Neural crest cell (in vitro differentiated cells): ENCODE measurements around the gene TNXB. TPM values are rescaled to one million over a fixed set of nuclear protein-coding genes. Genes with fewer than 3 reads are reported as not detected.
"Not testable (repeated sequence)": the region's sequence is repeated elsewhere in the genome, so short reads cannot be mapped to it uniquely, and the experiment has no call there.

ENCODE experiments used
- DNase-seq: peaks from one replicate; pipeline ENCODE4 v3.0.0; 2021; ENCODE audit warnings: low read depth, mixed read lengths, low spot score
- H3K27ac Mint-ChIP-seq: one replicate; pipeline ENCODE4 v1.8.0; 2021; ENCODE audit warnings: mild to moderate bottlenecking, mixed read lengths; ENCODE audit not compliant: unreplicated experiment
- H3K27me3 Mint-ChIP-seq: 2 replicates; pipeline ENCODE4 v1.8.0; 2021; ENCODE audit warnings: low read depth, mild to moderate bottlenecking, mixed read lengths
- H3K36me3 Mint-ChIP-seq: 2 replicates; pipeline ENCODE4 v1.8.0; 2021; ENCODE audit warnings: low read depth, mild to moderate bottlenecking, mixed read lengths
- H3K4me1 Mint-ChIP-seq: 2 replicates; pipeline ENCODE4 v1.8.0; 2021; ENCODE audit warnings: mixed read lengths
- H3K4me3 Mint-ChIP-seq: one replicate; pipeline ENCODE4 v1.8.0; 2021; ENCODE audit warnings: mild to moderate bottlenecking, mixed read lengths
- H3K9me3 Mint-ChIP-seq: 2 replicates; pipeline ENCODE4 v1.8.0; 2021; ENCODE audit warnings: mixed read lengths
- CTCF ChIP-seq: fragments of 200-600 bp; sonication (generic); conservative IDR thresholded peaks from 2 replicates; pipeline ENCODE4 v1.5.0; 2021; ENCODE audit warnings: antibody characterized with exemption, mild to moderate bottlenecking
- total RNA-seq: library from RNA; stranded (reverse); gene quantifications from 2 replicates; pipeline ENCODE4 v1.2.1, GENCODE V29; 2021

TNXB gene
- total RNA-seq, 1 donor from 2014 or later: 6.6 TPM

- peaks cover 19% of the 10 kb centered on the region for H3K4me1 Mint-ChIP-seq
Measured at GRCh38 chr6:32146287-32146686, 37.1 kb upstream of the TNXB start.

GRCh38 chr6:32144238-32144637 is 35.1 kb upstream of the TNXB start:
- H3K9me3 Mint-ChIP-seq, H3K27ac Mint-ChIP-seq, H3K27me3 Mint-ChIP-seq, H3K36me3 Mint-ChIP-seq, H3K4me3 Mint-ChIP-seq, DNase-seq: not testable (repeated sequence)
- peaks cover 14% of the 10 kb centered on the region for H3K4me1 Mint-ChIP-seq

More at GRCh38 chr6:32146287-32146686, 37.1 kb upstream of the TNXB start:
- Mint-ChIP-seq H3K27ac (no peak overlapping the region), H3K4me3 (no peak overlapping the region), H3K9me3 (no peaks in the 10 kb centered on the region), H3K36me3 (peaks cover 3% of the 10 kb centered on the region), H3K27me3 (no peaks in the 10 kb centered on the region)
- DNase-seq: no peak
- no peak for TF ChIP-seq CTCF

- TF ChIP-seq CTCF: no peak
Measured at GRCh38 chr6:32140420-32141046, 31.4 kb upstream of the TNXB start.

GRCh38 chr6:32139590-32139989 is 30.5 kb upstream of the TNXB start:
- no peak for TF ChIP-seq CTCF
- H3K27me3 Mint-ChIP-seq: peaks cover 4% of the 10 kb centered on the region
- no peak overlapping the region for H3K4me3 Mint-ChIP-seq
- no peak for DNase-seq
- no peaks in the 10 kb centered on the region for H3K36me3 Mint-ChIP-seq
- no peaks in the 10 kb centered on the region for H3K4me1 Mint-ChIP-seq
- H3K9me3 Mint-ChIP-seq: no peaks in the 10 kb centered on the region
- no peak overlapping the region for H3K27ac Mint-ChIP-seq

More at GRCh38 chr6:32140420-32141046, 31.4 kb upstream of the TNXB start:
- DNase-seq: no peak
- no peak overlapping the region for H3K4me3 Mint-ChIP-seq
- H3K27me3 Mint-ChIP-seq: peaks cover under 1% of the 10 kb centered on the region
- H3K4me1 Mint-ChIP-seq: no peaks in the 10 kb centered on the region
- no peaks in the 10 kb centered on the region for H3K36me3 Mint-ChIP-seq
- no peak overlapping the region for H3K27ac Mint-ChIP-seq
- H3K9me3 Mint-ChIP-seq: no peaks in the 10 kb centered on the region

- no peak for TF ChIP-seq CTCF
- Mint-ChIP-seq H3K27me3 (peaks cover 4% of the 10 kb centered on the region), H3K36me3 (no peaks in the 10 kb centered on the region), H3K4me3 (no peak overlapping the region), H3K4me1 (no peaks in the 10 kb centered on the region), H3K27ac (no peak overlapping the region), H3K9me3 (no peaks in the 10 kb centered on the region)
- DNase-seq: no peak
Measured at GRCh38 chr6:32137454-32137853, 28.3 kb upstream of the TNXB start.

- H3K4me3 Mint-ChIP-seq: no peak overlapping the region
- peaks cover 6% of the 10 kb centered on the region for H3K27me3 Mint-ChIP-seq
- no peak for TF ChIP-seq CTCF
- peaks cover 15% of the 10 kb centered on the region for H3K4me1 Mint-ChIP-seq
- DNase-seq: no peak
- no peaks in the 10 kb centered on the region for H3K36me3 Mint-ChIP-seq
- no peak overlapping the region for H3K27ac Mint-ChIP-seq
- peaks cover 2% of the 10 kb centered on the region for H3K9me3 Mint-ChIP-seq
Measured at GRCh38 chr6:32133786-32134185, 24.6 kb upstream of the TNXB start.
